Erythroblast (primary cell): ENCODE measurements around the gene CPLX3.

Source experiments
- GATA1 ChIP-seq: IDR thresholded peaks from 2 replicates; pipeline ENCODE4 v1.6.1; 2011; ENCODE audit warnings: low read depth, mild to moderate bottlenecking, control low read depth, low read length, moderate library complexity
- POLR2A ChIP-seq: IDR thresholded peaks from 2 replicates; pipeline ENCODE4 v1.6.1; 2011; ENCODE audit warnings: mild to moderate bottlenecking, low read length

DNA sequence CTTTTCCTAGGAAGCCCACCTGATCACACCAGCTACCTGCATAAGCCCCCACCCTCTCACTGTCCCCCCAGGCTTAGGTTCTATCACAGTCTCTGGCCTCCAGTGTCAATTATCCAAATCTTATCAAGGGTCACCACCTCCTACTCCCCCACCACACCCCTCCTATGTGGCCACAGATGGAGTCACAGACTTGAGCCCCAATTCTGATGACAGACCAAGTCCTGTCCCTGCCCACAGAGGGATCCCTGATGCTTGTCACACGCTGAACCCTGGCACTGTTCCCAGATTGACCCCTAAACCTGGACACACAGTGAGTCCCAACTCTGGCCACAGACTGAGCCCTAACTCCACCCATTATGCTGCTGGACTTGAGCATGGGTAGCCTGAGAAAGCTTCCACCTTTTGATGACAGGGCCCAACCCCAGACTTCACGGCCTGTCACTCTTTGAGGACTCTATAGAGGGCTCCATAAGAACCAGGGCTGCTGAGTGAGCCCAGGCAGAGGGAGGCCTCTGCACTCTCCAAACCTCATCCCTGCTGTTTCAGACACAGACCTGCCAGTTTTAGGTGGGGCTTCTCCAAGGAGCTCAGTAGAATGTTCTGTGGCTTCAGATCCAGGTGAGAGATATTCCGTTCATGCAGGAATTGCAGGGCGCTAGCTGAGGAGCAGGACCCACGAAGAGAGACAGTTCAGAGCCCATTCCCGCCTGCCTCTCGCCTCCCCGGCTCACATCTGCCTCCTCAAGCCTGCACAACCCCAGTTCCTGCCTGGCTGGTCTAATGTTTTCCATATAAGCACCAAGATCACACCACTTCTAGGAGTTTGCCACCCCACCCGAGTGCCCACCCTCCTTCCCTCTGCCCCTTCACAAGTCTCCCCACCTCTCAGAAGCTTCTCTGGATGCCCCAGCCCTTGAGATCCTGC is 14.7 kb downstream of the CPLX3 start:
- TF ChIP-seq POLR2A (no peak), GATA1 (no peak)
